HEK293 (cell line): ENCODE measurements around the gene BOD1L2.

Source experiments
- CTCF ChIA-PET: fragments of 350-600 bp; formaldehyde crosslinking; extraction: SDS; loops from one replicate; lab custom pipeline; 2021; ENCODE audit warnings: antibody characterized with exemption; lab: Yijun Ruan, JAX
- POLR2A ChIA-PET: fragments of 300-600 bp; formaldehyde crosslinking; extraction: SDS; loops from one replicate; lab custom pipeline; 2020; ENCODE audit warnings: antibody characterized with exemption, inconsistent platforms; lab: Yijun Ruan, JAX
- H3K27ac ChIP-seq: fragments of 200-500 bp; sonication (Bioruptor generic); 2 replicates; pipeline ENCODE4 v1.5.1; 2014; ENCODE audit warnings: low read depth, low read length, control low read depth, inconsistent platforms; ENCODE audit errors: extremely low read depth
- H3K36me3 ChIP-seq, 2 experiments: fragments of 200-500 bp in 1 of 2; sonication (Bioruptor generic) in 1 of 2; 1 replicate in 1 of 2; 2 replicates in 1 of 2; pipeline ENCODE4 v1.5.1; 2014 to 2017; ENCODE audit warnings: inconsistent platforms in 2 of 2, low read length in 2 of 2; ENCODE audit not compliant: control insufficient read depth in 2 of 2, insufficient read depth in 1 of 2
- H3K4me1 ChIP-seq: fragments of 200-500 bp; sonication (Bioruptor generic); 2 replicates; pipeline ENCODE4 v1.5.1; 2014; ENCODE audit warnings: mild to moderate bottlenecking, low read length, inconsistent platforms; ENCODE audit not compliant: control insufficient read depth, insufficient read depth
- H3K4me3 ChIP-seq: 2 replicates; pipeline ENCODE4 v1.5.1; 2011; ENCODE audit warnings: low read depth, mild to moderate bottlenecking, control low read depth, low read length, moderate library complexity
- H3K9me3 ChIP-seq: fragments of 200-500 bp; sonication (Bioruptor generic); 2 replicates; pipeline ENCODE4 v1.5.1; 2014; ENCODE audit warnings: low read depth, low read length, inconsistent platforms; ENCODE audit not compliant: control insufficient read depth, insufficient read depth
- KLF9 ChIP-seq: fragments of 450-650 bp; formaldehyde crosslinking; IDR thresholded peaks from 2 replicates; pipeline ENCODE4 v1.5.1; 2016; ENCODE audit warnings: missing biosample characterization, missing genetic modification characterization, low read depth
- SP2 ChIP-seq: fragments of 450-650 bp; formaldehyde crosslinking; IDR thresholded peaks from 2 replicates; pipeline ENCODE4 v1.5.1; 2016; ENCODE audit warnings: missing biosample characterization, missing genetic modification characterization
- ZNF404 ChIP-seq: fragments of 450-650 bp; formaldehyde crosslinking; IDR thresholded peaks from 2 replicates; pipeline ENCODE4 v1.5.1; 2017; ENCODE audit warnings: missing biosample characterization, missing genetic modification characterization
- ZNF514 ChIP-seq: fragments of 450-650 bp; formaldehyde crosslinking; IDR thresholded peaks from 2 replicates; pipeline ENCODE4 v1.5.1; 2016; ENCODE audit warnings: missing biosample characterization, missing genetic modification characterization
- ZNF521 ChIP-seq: fragments of 450-650 bp; formaldehyde crosslinking; IDR thresholded peaks from 2 replicates; pipeline ENCODE4 v1.5.1; 2017; ENCODE audit warnings: missing biosample characterization, mild to moderate bottlenecking, missing genetic modification characterization
- ZNF558 ChIP-seq: fragments of 450-650 bp; formaldehyde crosslinking; IDR thresholded peaks from 2 replicates; pipeline ENCODE4 v1.5.1; 2016; ENCODE audit warnings: missing biosample characterization, missing genetic modification characterization
- ZNF629 ChIP-seq: fragments of 450-650 bp; formaldehyde crosslinking; IDR thresholded peaks from 2 replicates; pipeline ENCODE4 v1.5.1; 2017; ENCODE audit warnings: missing biosample characterization, missing genetic modification characterization
- ZNF768 ChIP-seq: fragments of 450-650 bp; formaldehyde crosslinking; IDR thresholded peaks from 2 replicates; pipeline ENCODE4 v1.5.1; 2018; ENCODE audit warnings: missing biosample characterization, mild to moderate bottlenecking, missing genetic modification characterization
- TF ChIP-seq, protein P1 (sequence below): fragments of 450-650 bp; formaldehyde crosslinking; IDR thresholded peaks from 2 replicates; pipeline ENCODE4 v1.5.1; 2016; ENCODE audit warnings: missing biosample characterization, missing genetic modification characterization
- TF ChIP-seq, protein P2 (sequence below): fragments of 450-650 bp; formaldehyde crosslinking; IDR thresholded peaks from 2 replicates; pipeline ENCODE4 v1.5.1; 2016; ENCODE audit warnings: missing biosample characterization, missing genetic modification characterization, low read depth
- TF ChIP-seq, protein P3 (sequence below): fragments of 450-650 bp; formaldehyde crosslinking; IDR thresholded peaks from 2 replicates; pipeline ENCODE4 v1.5.1; 2017; ENCODE audit warnings: missing biosample characterization, missing genetic modification characterization
- TF ChIP-seq, protein P4 (sequence below): fragments of 450-650 bp; formaldehyde crosslinking; IDR thresholded peaks from 2 replicates; pipeline ENCODE4 v1.5.1; 2016; ENCODE audit warnings: missing biosample characterization, missing genetic modification characterization

The BOD1L2 gene

DNA sequence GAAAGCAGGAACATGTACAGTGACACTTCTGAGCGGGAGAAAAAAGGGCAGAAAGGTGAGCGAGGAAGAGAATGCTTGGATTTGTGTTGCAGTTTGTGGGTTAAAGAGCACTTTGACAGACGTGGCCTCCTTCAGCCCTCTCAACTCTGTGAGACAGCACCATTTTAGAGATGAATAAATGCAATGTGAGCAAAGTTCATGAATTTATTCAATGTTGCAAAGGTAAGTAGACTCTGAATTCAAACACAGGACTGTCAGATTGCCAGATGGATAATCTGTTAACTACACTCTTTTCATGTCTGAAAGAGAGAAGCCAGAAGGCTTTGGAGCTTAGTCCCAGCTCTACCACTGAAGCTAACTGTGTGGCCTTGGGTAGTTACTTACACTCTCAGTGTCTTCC is 47.7 kb downstream of the BOD1L2 start (continued):
- TF ChIP-seq, protein P1, sequence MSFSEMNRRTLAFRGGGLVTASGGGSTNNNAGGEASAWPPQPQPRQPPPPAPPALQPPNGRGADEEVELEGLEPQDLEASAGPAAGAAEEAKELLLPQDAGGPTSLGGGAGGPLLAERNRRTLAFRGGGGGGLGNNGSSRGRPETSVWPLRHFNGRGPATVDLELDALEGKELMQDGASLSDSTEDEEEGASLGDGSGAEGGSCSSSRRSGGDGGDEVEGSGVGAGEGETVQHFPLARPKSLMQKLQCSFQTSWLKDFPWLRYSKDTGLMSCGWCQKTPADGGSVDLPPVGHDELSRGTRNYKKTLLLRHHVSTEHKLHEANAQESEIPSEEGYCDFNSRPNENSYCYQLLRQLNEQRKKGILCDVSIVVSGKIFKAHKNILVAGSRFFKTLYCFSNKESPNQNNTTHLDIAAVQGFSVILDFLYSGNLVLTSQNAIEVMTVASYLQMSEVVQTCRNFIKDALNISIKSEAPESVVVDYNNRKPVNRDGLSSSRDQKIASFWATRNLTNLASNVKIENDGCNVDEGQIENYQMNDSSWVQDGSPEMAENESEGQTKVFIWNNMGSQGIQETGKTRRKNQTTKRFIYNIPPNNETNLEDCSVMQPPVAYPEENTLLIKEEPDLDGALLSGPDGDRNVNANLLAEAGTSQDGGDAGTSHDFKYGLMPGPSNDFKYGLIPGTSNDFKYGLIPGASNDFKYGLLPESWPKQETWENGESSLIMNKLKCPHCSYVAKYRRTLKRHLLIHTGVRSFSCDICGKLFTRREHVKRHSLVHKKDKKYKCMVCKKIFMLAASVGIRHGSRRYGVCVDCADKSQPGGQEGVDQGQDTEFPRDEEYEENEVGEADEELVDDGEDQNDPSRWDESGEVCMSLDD (tag by site-specific recombination), result no peak
- TF ChIP-seq, protein P2, sequence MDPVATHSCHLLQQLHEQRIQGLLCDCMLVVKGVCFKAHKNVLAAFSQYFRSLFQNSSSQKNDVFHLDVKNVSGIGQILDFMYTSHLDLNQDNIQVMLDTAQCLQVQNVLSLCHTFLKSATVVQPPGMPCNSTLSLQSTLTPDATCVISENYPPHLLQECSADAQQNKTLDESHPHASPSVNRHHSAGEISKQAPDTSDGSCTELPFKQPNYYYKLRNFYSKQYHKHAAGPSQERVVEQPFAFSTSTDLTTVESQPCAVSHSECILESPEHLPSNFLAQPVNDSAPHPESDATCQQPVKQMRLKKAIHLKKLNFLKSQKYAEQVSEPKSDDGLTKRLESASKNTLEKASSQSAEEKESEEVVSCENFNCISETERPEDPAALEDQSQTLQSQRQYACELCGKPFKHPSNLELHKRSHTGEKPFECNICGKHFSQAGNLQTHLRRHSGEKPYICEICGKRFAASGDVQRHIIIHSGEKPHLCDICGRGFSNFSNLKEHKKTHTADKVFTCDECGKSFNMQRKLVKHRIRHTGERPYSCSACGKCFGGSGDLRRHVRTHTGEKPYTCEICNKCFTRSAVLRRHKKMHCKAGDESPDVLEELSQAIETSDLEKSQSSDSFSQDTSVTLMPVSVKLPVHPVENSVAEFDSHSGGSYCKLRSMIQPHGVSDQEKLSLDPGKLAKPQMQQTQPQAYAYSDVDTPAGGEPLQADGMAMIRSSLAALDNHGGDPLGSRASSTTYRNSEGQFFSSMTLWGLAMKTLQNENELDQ (tag by site-specific recombination), result no peak
- no peak for TF ChIP-seq ZNF514 (tag by site-specific recombination)
- TF ChIP-seq ZNF558 (tag by site-specific recombination), result no peak

DNA sequence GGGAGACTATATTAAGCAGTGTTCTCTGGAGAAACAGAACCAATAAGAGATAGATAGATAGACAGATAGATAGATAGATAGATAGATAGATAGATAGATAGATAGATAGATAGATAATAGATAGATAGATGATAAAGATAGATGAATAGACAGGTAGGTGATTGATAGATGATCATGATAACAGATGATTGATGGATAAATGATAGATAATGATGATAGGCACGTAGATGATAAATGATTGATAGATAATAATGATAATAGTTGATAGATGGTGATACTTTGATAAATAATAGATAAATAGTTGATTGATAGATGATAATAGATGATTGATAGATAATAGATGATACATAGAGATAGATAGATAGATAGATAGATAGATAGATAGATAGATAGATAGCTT is 48.5 kb downstream of the BOD1L2 start:
- no peaks in the 10 kb centered on the region for H3K4me1 ChIP-seq
- TF ChIP-seq, protein P3, sequence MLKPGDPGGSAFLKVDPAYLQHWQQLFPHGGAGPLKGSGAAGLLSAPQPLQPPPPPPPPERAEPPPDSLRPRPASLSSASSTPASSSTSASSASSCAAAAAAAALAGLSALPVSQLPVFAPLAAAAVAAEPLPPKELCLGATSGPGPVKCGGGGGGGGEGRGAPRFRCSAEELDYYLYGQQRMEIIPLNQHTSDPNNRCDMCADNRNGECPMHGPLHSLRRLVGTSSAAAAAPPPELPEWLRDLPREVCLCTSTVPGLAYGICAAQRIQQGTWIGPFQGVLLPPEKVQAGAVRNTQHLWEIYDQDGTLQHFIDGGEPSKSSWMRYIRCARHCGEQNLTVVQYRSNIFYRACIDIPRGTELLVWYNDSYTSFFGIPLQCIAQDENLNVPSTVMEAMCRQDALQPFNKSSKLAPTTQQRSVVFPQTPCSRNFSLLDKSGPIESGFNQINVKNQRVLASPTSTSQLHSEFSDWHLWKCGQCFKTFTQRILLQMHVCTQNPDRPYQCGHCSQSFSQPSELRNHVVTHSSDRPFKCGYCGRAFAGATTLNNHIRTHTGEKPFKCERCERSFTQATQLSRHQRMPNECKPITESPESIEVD, result no peak
- no peak for TF ChIP-seq ZNF521

DNA sequence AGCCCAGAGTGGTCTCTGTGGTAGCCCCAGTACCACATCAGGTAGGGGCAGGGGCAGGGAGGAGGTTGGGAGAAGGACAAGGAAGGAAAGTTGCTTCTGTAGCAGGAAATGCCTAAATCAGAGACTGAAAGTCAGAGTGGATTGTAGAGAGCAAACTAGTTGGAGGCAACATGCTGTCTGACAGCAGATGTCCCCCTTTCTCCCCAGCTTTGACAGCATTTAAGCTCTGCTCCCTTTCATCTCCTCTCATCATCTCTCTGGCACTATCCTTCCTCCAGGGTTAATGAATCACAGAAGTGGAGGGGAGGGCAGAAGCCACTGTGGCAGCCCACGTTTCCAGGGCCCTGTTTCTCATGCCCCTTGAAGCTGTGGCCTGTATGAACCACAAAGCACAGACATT is 50.4 kb downstream of the BOD1L2 start:
- no peaks in the 10 kb centered on the region for H3K9me3 ChIP-seq
- no peaks in the 10 kb centered on the region for H3K36me3 ChIP-seq
- ChIA-PET POLR2A (no interaction called here), CTCF (no interaction called here)
- H3K27ac ChIP-seq, result no peak overlapping the region
- H3K4me1 ChIP-seq, result no peaks in the 10 kb centered on the region
- H3K4me3 ChIP-seq, result no peak overlapping the region
- TF ChIP-seq ZNF768 (tag by site-specific recombination) (no peak), ZNF629 (no peak), SP2 (tag by site-specific recombination) (no peak), ZNF404 (tag by site-specific recombination) (no peak), KLF9 (no peak)
- TF ChIP-seq, protein P4, sequence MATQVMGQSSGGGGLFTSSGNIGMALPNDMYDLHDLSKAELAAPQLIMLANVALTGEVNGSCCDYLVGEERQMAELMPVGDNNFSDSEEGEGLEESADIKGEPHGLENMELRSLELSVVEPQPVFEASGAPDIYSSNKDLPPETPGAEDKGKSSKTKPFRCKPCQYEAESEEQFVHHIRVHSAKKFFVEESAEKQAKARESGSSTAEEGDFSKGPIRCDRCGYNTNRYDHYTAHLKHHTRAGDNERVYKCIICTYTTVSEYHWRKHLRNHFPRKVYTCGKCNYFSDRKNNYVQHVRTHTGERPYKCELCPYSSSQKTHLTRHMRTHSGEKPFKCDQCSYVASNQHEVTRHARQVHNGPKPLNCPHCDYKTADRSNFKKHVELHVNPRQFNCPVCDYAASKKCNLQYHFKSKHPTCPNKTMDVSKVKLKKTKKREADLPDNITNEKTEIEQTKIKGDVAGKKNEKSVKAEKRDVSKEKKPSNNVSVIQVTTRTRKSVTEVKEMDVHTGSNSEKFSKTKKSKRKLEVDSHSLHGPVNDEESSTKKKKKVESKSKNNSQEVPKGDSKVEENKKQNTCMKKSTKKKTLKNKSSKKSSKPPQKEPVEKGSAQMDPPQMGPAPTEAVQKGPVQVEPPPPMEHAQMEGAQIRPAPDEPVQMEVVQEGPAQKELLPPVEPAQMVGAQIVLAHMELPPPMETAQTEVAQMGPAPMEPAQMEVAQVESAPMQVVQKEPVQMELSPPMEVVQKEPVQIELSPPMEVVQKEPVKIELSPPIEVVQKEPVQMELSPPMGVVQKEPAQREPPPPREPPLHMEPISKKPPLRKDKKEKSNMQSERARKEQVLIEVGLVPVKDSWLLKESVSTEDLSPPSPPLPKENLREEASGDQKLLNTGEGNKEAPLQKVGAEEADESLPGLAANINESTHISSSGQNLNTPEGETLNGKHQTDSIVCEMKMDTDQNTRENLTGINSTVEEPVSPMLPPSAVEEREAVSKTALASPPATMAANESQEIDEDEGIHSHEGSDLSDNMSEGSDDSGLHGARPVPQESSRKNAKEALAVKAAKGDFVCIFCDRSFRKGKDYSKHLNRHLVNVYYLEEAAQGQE (tag by site-specific recombination), result no peak

More for the DNA sequence above, 48.5 kb downstream of the BOD1L2 start:
- H3K9me3 ChIP-seq, result no peaks in the 10 kb centered on the region
- no peak overlapping the region for H3K27ac ChIP-seq
- H3K4me3 ChIP-seq, result no peak overlapping the region
- ChIA-PET CTCF (no interaction called here), POLR2A (no interaction called here)
- no peaks in the 10 kb centered on the region for H3K36me3 ChIP-seq
